PC-3 (cell line): Measurements from ENCODE around the gene ABHD6. TPM values are rescaled to one million over a fixed set of nuclear protein-coding genes. Genes with fewer than 3 reads are reported as not detected.

Source experiments
- ATAC-seq: fragments of 200-7000 bp; cut with Tn5 transposase; 2 replicates; pipeline ENCODE4 v1.9.1; 2020; ENCODE audit warnings: mild to moderate bottlenecking, moderate library complexity
- BruUV-seq: library from RNA; stranded (reverse); fragments of 400-500 nt; replicated peaks from 2 replicates; lab custom pipeline; 2021; lab: Mats Ljungman, UMichigan
- CTCF ChIA-PET: fragments of 300-600 bp; sonication (Branson Sonifier 250); formaldehyde crosslinking; loops from one replicate; lab custom pipeline; 2022; ENCODE audit warnings: antibody characterized with exemption; lab: Charles Lee
- POLR2A ChIA-PET: fragments of 300-600 bp; sonication (Branson Sonifier 250); formaldehyde crosslinking; loops from one replicate; lab custom pipeline; 2022; ENCODE audit warnings: antibody characterized with exemption; ENCODE audit not compliant: unreplicated experiment; lab: Charles Lee
- DNase-seq: peaks from one replicate; pipeline ENCODE4 v3.0.0-alpha.2; 2015
- H2AFZ ChIP-seq: fragments of 300-600 bp; sonication (generic); 2 replicates; pipeline ENCODE4 v1.6.0; 2016; ENCODE audit warnings: antibody characterized with exemption, low read length
- H3F3A ChIP-seq: fragments of 300-600 bp; sonication (generic); one replicate; pipeline ENCODE4 v1.6.0; 2017; ENCODE audit warnings: antibody characterized with exemption, low read length, control low read depth, mild to moderate bottlenecking; ENCODE audit not compliant: unreplicated experiment
- H3K27ac ChIP-seq: fragments of 300-600 bp; sonication (generic); 2 replicates; pipeline ENCODE4 v1.5.1; 2016; ENCODE audit warnings: mild to moderate bottlenecking, low read length
- H3K27me3 ChIP-seq: fragments of 300-600 bp; sonication (generic); 2 replicates; pipeline ENCODE4 v1.6.1; 2016; ENCODE audit warnings: low read length, mixed read lengths
- H3K36me3 ChIP-seq: fragments of 300-600 bp; sonication (generic); 2 replicates; pipeline ENCODE4 v1.6.1; 2016; ENCODE audit warnings: low read depth, mixed run types, low read length, mixed read lengths
- H3K4me1 ChIP-seq: fragments of 300-600 bp; sonication (generic); 2 replicates; pipeline ENCODE4 v1.5.1; 2016; ENCODE audit warnings: low read length; ENCODE audit not compliant: insufficient read depth
- H3K4me2 ChIP-seq: fragments of 300-600 bp; sonication (generic); 2 replicates; pipeline ENCODE4 v1.6.0; 2016; ENCODE audit warnings: low read length
- H3K4me3 ChIP-seq: fragments of 300-600 bp; sonication (generic); 2 replicates; pipeline ENCODE4 v1.5.1; 2016; ENCODE audit warnings: mild to moderate bottlenecking, low read length, mixed read lengths
- H3K79me2 ChIP-seq: fragments of 300-600 bp; sonication (generic); 2 replicates; pipeline ENCODE4 v1.6.1; 2017; ENCODE audit warnings: low read length, mixed read lengths
- H3K9ac ChIP-seq: fragments of 300-600 bp; sonication (generic); 2 replicates; pipeline ENCODE4 v1.6.0; 2016; ENCODE audit warnings: mild to moderate bottlenecking, low read length
- H3K9me2 ChIP-seq: fragments of 300-600 bp; sonication (generic); replicated peaks from 2 replicates; pipeline ENCODE4 v1.6.1; 2016; ENCODE audit warnings: mixed run types, low read length, mixed read lengths
- H3K9me3 ChIP-seq: fragments of 300-600 bp; sonication (generic); 2 replicates; pipeline ENCODE4 v1.6.1; 2016; ENCODE audit warnings: low read length, mixed read lengths
- H4K20me1 ChIP-seq: fragments of 300-600 bp; sonication (generic); 2 replicates; pipeline ENCODE4 v1.6.1; 2016; ENCODE audit warnings: low read length, mixed read lengths
- EZH2 ChIP-seq: fragments of 300-600 bp; sonication (generic); IDR thresholded peaks from one replicate; pipeline ENCODE4 v1.6.1; 2017; ENCODE audit warnings: antibody characterized with exemption, mild to moderate bottlenecking, low read length; ENCODE audit not compliant: unreplicated experiment
- EZH2phosphoT487 ChIP-seq: fragments of 300-600 bp; sonication (generic); IDR thresholded peaks from 2 replicates; pipeline ENCODE4 v1.6.1; 2018; ENCODE audit warnings: mild to moderate bottlenecking, antibody characterized with exemption, low read length, borderline replicate concordance
- intact Hi-C: fragments of 100-400 bp; cut with micrococcal nuclease; formaldehyde crosslinking; loops from 2 replicates; pipeline ENCODE4 v1.9.0; 2023
- total RNA-seq: library from RNA; depleted of rRNA; stranded (reverse); fragments of >200 nt; gene quantifications from 2 replicates; pipeline ENCODE4 v1.2.3, GENCODE V29; 2014
- TF ChIP-seq, protein P1 (sequence below): fragments of 300-600 bp; sonication (generic); conservative IDR thresholded peaks from 2 replicates; pipeline ENCODE4 v1.5.1; 2017; ENCODE audit warnings: antibody characterized with exemption, low read depth, mild to moderate bottlenecking, low read length

Gene ABHD6
- total RNA-seq, 1 experiment from 2014 or later: 13.4 TPM

DNA sequence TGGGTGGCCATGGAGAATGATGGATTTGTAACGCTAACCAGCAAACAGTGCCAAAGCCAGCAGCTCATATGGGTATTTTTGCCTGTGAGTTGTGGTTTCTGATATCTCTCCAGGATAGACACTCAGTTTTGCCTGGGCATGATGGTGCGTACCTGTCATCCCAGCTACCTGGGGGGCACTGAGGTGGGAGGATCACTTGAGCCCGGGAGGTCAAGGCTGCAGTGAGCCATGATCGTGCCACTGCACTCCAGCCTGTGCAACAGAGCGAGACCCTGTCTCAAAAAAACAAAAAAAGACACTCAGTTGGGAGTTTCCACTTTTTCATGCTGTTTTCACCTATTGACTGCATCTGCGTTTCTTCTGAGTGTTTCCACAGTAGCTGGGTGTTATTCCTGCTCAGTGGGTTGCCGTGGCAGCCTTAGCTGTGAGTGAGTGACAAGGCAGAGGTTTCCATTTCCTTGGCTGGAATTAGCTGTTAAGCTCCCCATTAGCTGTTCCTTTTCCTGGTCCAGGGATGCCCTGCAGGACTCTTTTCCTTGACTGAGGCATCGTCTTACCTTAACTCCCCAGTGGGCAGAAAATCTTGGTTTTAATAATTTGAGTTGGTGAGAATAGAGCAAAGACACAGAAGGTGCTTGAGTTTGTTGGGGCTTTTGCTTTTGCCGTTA, 54.2 kb downstream of the ABHD6 start:
- no peaks in the 10 kb centered on the region for H3F3A ChIP-seq

DNA sequence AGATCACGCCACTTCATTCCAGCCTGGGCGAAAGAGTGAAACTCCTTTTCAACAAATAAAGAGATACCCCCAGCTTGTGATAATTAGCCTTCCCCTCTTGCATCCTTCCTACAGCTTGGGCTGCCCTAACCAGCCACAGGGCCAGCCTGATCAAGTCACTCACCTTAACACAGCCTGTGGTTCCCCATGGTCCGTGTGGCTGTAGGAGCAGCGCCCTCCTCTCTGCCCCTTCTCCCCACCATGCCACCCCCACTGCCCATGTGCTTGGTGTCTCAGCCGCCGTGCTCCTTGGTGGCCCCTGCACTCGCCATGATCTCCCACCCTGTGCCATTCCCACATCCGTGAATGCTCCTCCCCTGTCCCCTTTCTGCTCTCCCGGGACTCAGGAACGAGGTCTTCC, 55.3 kb downstream of the ABHD6 start:
- Histone ChIP-seq H3F3A (no peaks in the 10 kb centered on the region), H3K79me2 (no peaks in the 10 kb centered on the region), H3K9ac (no peak overlapping the region), H3K4me3 (no peak overlapping the region), H3K4me2 (no peak overlapping the region), H2AFZ (no peak overlapping the region), H3K27me3 (no peaks in the 10 kb centered on the region), H3K27ac (no peak overlapping the region), H4K20me1 (no peaks in the 10 kb centered on the region), H3K36me3 (0 out of 2 replicates have a peak, but pooled peaks cover 2% of the 10 kb centered on the region), H3K9me3 (no peaks in the 10 kb centered on the region), H3K4me1 (no peaks in the 10 kb centered on the region), H3K9me2 (no peaks in the 10 kb centered on the region)
- no TSS peak for BruUV-seq
- POLR2A ChIA-PET: no interaction called here
- DNase-seq (no peak), ATAC-seq (no peak)
- CTCF ChIA-PET: no interaction called here
- intact Hi-C loops: no loop called here
- no peak for TF ChIP-seq EZH2phosphoT487

More for the DNA sequence above, 54.2 kb downstream of the ABHD6 start:
- Histone ChIP-seq H3K4me2 (no peak overlapping the region), H3K36me3 (0 out of 2 replicates have a peak, but pooled peaks cover 2% of the 10 kb centered on the region), H3K27me3 (no peaks in the 10 kb centered on the region), H3K9me3 (no peaks in the 10 kb centered on the region), H3K4me3 (no peak overlapping the region), H3K4me1 (no peaks in the 10 kb centered on the region), H3K9ac (no peak overlapping the region), H3K9me2 (no peaks in the 10 kb centered on the region), H3K27ac (no peak overlapping the region), H3K79me2 (no peaks in the 10 kb centered on the region), H2AFZ (no peak overlapping the region), H4K20me1 (no peaks in the 10 kb centered on the region)
- no peak for DNase-seq
- ATAC-seq: no peak
- ChIA-PET CTCF (interaction anchor here (0.6 kb wide), 1 partner anchor 15 kb away, joined by 4 read pairs; the partner anchor contains the start of genes HTD2 and RPP14), POLR2A (no interaction called here)
- TF ChIP-seq EZH2: no peak
- TF ChIP-seq, protein P1, sequence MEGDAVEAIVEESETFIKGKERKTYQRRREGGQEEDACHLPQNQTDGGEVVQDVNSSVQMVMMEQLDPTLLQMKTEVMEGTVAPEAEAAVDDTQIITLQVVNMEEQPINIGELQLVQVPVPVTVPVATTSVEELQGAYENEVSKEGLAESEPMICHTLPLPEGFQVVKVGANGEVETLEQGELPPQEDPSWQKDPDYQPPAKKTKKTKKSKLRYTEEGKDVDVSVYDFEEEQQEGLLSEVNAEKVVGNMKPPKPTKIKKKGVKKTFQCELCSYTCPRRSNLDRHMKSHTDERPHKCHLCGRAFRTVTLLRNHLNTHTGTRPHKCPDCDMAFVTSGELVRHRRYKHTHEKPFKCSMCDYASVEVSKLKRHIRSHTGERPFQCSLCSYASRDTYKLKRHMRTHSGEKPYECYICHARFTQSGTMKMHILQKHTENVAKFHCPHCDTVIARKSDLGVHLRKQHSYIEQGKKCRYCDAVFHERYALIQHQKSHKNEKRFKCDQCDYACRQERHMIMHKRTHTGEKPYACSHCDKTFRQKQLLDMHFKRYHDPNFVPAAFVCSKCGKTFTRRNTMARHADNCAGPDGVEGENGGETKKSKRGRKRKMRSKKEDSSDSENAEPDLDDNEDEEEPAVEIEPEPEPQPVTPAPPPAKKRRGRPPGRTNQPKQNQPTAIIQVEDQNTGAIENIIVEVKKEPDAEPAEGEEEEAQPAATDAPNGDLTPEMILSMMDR: no peak
- no peak for TF ChIP-seq EZH2phosphoT487
- intact Hi-C loops: no loop called here
- no TSS peak for BruUV-seq

DNA sequence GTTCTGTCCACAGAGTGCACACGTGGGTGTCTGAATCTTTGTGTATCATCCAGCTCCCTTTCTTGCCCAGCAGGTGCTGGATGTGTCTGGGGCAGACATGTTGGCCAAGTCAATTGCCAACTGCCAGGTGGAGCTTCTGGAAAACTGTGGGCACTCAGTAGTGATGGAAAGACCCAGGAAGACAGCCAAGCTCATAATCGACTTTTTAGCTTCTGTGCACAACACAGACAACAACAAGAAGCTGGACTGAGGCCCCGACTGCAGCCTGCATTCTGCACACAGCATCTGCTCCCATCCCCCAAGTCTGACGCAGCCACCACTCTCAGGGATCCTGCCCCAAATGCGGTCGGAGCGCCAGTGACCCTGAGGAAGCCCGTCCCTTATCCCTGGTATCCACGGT, 55.9 kb downstream of the ABHD6 start:
- Histone ChIP-seq H3K27ac (no peak overlapping the region), H3F3A (no peaks in the 10 kb centered on the region), H3K27me3 (no peaks in the 10 kb centered on the region), H3K4me1 (no peaks in the 10 kb centered on the region), H3K36me3 (0 out of 2 replicates have a peak, but pooled peaks cover 2% of the 10 kb centered on the region), H3K9ac (no peak overlapping the region), H3K4me2 (no peak overlapping the region), H3K9me2 (no peaks in the 10 kb centered on the region), H3K9me3 (no peaks in the 10 kb centered on the region), H3K79me2 (no peaks in the 10 kb centered on the region), H2AFZ (no peak overlapping the region), H3K4me3 (no peak overlapping the region), H4K20me1 (no peaks in the 10 kb centered on the region)
- DNase-seq (no peak), ATAC-seq (no peak)
- POLR2A ChIA-PET: no interaction called here
- CTCF ChIA-PET: no interaction called here
- TF ChIP-seq EZH2 (no peak), EZH2phosphoT487 (no peak)
- TF ChIP-seq, protein P1: no peak
- intact Hi-C loops: no loop called here
- BruUV-seq: no TSS peak
